ENCODE measurements around the gene CGB2.

The CGB2 gene

GRCh38 chr19:48997972-48998371 is 33.7 kb upstream of the CGB2 start:
- Histone ChIP-seq H3K27me3 (ENCODE audit: insufficient read depth, poor library complexity, severe bottlenecking) (no peaks in the 10 kb centered on the region), H3K4me3 (ENCODE audit: severe bottlenecking) (no peak overlapping the region), H3K9me3 (ENCODE audit: severe bottlenecking) (no peaks in the 10 kb centered on the region), H3K36me3 (ENCODE audit: low read depth) (peaks cover 33% of the 10 kb centered on the region), H3K27ac (ENCODE audit: poor library complexity, severe bottlenecking) (no peak overlapping the region), H3K4me1 (ENCODE audit: insufficient read depth, poor library complexity, severe bottlenecking) (peaks cover 7% of the 10 kb centered on the region)
- ATAC-seq (ENCODE audit: low read depth) (no peak), DNase-seq (ENCODE audit: low spot score) (no peak)
- peak; percentile 45 for TF ChIP-seq CTCF (IDR thresholded peaks at IDR 0.05; ENCODE audit: poor library complexity, severe bottlenecking)

- Histone ChIP-seq H3K4me3 (ENCODE audit: severe bottlenecking) (no peak overlapping the region), H3K27me3 (ENCODE audit: insufficient read depth, poor library complexity, severe bottlenecking) (no peaks in the 10 kb centered on the region), H3K36me3 (ENCODE audit: low read depth) (peaks cover 51% of the 10 kb centered on the region), H3K9me3 (ENCODE audit: severe bottlenecking) (no peaks in the 10 kb centered on the region), H3K4me1 (ENCODE audit: insufficient read depth, poor library complexity, severe bottlenecking) (peaks cover 5% of the 10 kb centered on the region), H3K27ac (ENCODE audit: poor library complexity, severe bottlenecking) (no peak overlapping the region)
- DNase-seq (ENCODE audit: low spot score) (no peak), ATAC-seq (ENCODE audit: low read depth) (peak; percentile 80)
- TF ChIP-seq CTCF (IDR thresholded peaks at IDR 0.05; ENCODE audit: poor library complexity, severe bottlenecking): peak; percentile 65
Observed at GRCh38 chr19:48999481-49000325, 32.0 kb upstream of the CGB2 start.

- DNase-seq (ENCODE audit: low spot score) (no peak), ATAC-seq (ENCODE audit: low read depth) (no peak)
- no peak for TF ChIP-seq CTCF (IDR thresholded peaks at IDR 0.05; ENCODE audit: poor library complexity, severe bottlenecking)
- no peaks in the 10 kb centered on the region for H3K27me3 ChIP-seq (ENCODE audit: insufficient read depth, poor library complexity, severe bottlenecking)
- H3K9me3 ChIP-seq (ENCODE audit: severe bottlenecking): no peaks in the 10 kb centered on the region
- no peak overlapping the region for H3K4me3 ChIP-seq (ENCODE audit: severe bottlenecking)
- H3K4me1 ChIP-seq (ENCODE audit: insufficient read depth, poor library complexity, severe bottlenecking): no peaks in the 10 kb centered on the region
- peaks cover 81% of the 10 kb centered on the region for H3K36me3 ChIP-seq (ENCODE audit: low read depth)
- no peak overlapping the region for H3K27ac ChIP-seq (ENCODE audit: poor library complexity, severe bottlenecking)
Observed at GRCh38 chr19:49004133-49004532, 27.6 kb upstream of the CGB2 start.

- ATAC-seq (ENCODE audit: low read depth): no peak
Observed at GRCh38 chr19:49004964-49005614, 26.6 kb upstream of the CGB2 start.

More at GRCh38 chr19:49004964-49005614, 26.6 kb upstream of the CGB2 start:
- H3K4me3 ChIP-seq (ENCODE audit: severe bottlenecking): no peak overlapping the region
- no peak for DNase-seq (ENCODE audit: low spot score)
- H3K4me1 ChIP-seq (ENCODE audit: insufficient read depth, poor library complexity, severe bottlenecking): no peaks in the 10 kb centered on the region
- no peaks in the 10 kb centered on the region for H3K9me3 ChIP-seq (ENCODE audit: severe bottlenecking)
- H3K36me3 ChIP-seq (ENCODE audit: low read depth): peaks cover 79% of the 10 kb centered on the region
- no peak overlapping the region for H3K27ac ChIP-seq (ENCODE audit: poor library complexity, severe bottlenecking)
- TF ChIP-seq CTCF (IDR thresholded peaks at IDR 0.05; ENCODE audit: poor library complexity, severe bottlenecking): no peak
- no peaks in the 10 kb centered on the region for H3K27me3 ChIP-seq (ENCODE audit: insufficient read depth, poor library complexity, severe bottlenecking)
